ENCODE data around the gene NAALADL1.

The NAALADL1 gene

GRCh38 chr11:65090628-65091027 is 32.3 kb upstream of the NAALADL1 start:
- Histone ChIP-seq H3K4me3 (ENCODE audit: low read depth, low read length) (no peak overlapping the region), H3K27me3 (replicated peaks) (no peaks in the 10 kb centered on the region), H3K27ac (no peak overlapping the region), H3K36me3 (replicated peaks) (peaks cover 22% of the 10 kb centered on the region)
- no peak for DNase-seq
- no peak for TF ChIP-seq CTCF (IDR thresholded peaks at IDR 0.05; ENCODE audit: low read depth, low read length, missing control alignments)
- in situ Hi-C loops (cut with HindIII; ENCODE audit: low pct_ligation_motif_present, low sequenced_read_pairs): no loop called here

GRCh38 chr11:65089621-65090020 is 31.3 kb upstream of the NAALADL1 start:
- TF ChIP-seq CTCF (IDR thresholded peaks at IDR 0.05; ENCODE audit: low read depth, low read length, missing control alignments): no peak
- no peak for DNase-seq
- in situ Hi-C loops (cut with HindIII; ENCODE audit: low pct_ligation_motif_present, low sequenced_read_pairs): no loop called here
- Histone ChIP-seq H3K27ac (no peak overlapping the region), H3K27me3 (replicated peaks) (no peaks in the 10 kb centered on the region), H3K36me3 (replicated peaks) (peaks cover 22% of the 10 kb centered on the region), H3K4me3 (ENCODE audit: low read depth, low read length) (no peak overlapping the region)

- in situ Hi-C loops (cut with HindIII; ENCODE audit: low pct_ligation_motif_present, low sequenced_read_pairs): no loop called here
- Histone ChIP-seq H3K27me3 (replicated peaks) (no peaks in the 10 kb centered on the region), H3K36me3 (replicated peaks) (peaks cover 22% of the 10 kb centered on the region), H3K4me3 (ENCODE audit: low read depth, low read length) (no peak overlapping the region), H3K27ac (no peak overlapping the region)
- TF ChIP-seq CTCF (IDR thresholded peaks at IDR 0.05; ENCODE audit: low read depth, low read length, missing control alignments): no peak
- DNase-seq: no peak
Measured at GRCh38 chr11:65087827-65088226, 29.5 kb upstream of the NAALADL1 start.

GRCh38 chr11:65087216-65087615 is 28.9 kb upstream of the NAALADL1 start:
- Histone ChIP-seq H3K4me3 (ENCODE audit: low read depth, low read length) (no peak overlapping the region), H3K27ac (no peak overlapping the region), H3K36me3 (replicated peaks) (peaks cover 22% of the 10 kb centered on the region), H3K27me3 (replicated peaks) (no peaks in the 10 kb centered on the region)
- in situ Hi-C loops (cut with HindIII; ENCODE audit: low pct_ligation_motif_present, low sequenced_read_pairs): no loop called here
- no peak for DNase-seq
- no peak for TF ChIP-seq CTCF (IDR thresholded peaks at IDR 0.05; ENCODE audit: low read depth, low read length, missing control alignments)

- in situ Hi-C loops (cut with HindIII; ENCODE audit: low pct_ligation_motif_present, low sequenced_read_pairs): no loop called here
- H3K4me3 ChIP-seq (ENCODE audit: low read depth, low read length): no peak overlapping the region
- no peak overlapping the region for H3K27ac ChIP-seq
- H3K27me3 ChIP-seq (replicated peaks): no peaks in the 10 kb centered on the region
- DNase-seq: no peak
- peaks cover 22% of the 10 kb centered on the region for H3K36me3 ChIP-seq (replicated peaks)
- TF ChIP-seq CTCF (IDR thresholded peaks at IDR 0.05; ENCODE audit: low read depth, low read length, missing control alignments): no peak
Measured at GRCh38 chr11:65086809-65087208, 28.5 kb upstream of the NAALADL1 start.

- peaks cover 22% of the 10 kb centered on the region for H3K36me3 ChIP-seq (replicated peaks)
- H3K27me3 ChIP-seq (replicated peaks): no peaks in the 10 kb centered on the region
- no peak for DNase-seq
- H3K4me3 ChIP-seq (ENCODE audit: low read depth, low read length): no peak overlapping the region
- no peak for TF ChIP-seq CTCF (IDR thresholded peaks at IDR 0.05; ENCODE audit: low read depth, low read length, missing control alignments)
- in situ Hi-C loops (cut with HindIII; ENCODE audit: low pct_ligation_motif_present, low sequenced_read_pairs): no loop called here
- no peak overlapping the region for H3K27ac ChIP-seq
Measured at GRCh38 chr11:65085446-65085845, 27.1 kb upstream of the NAALADL1 start.

All from brain microvascular endothelial cell (primary cell).